ENCODE results near the gene SMCO1. TPM values are rescaled to one million over a fixed set of nuclear protein-coding genes. Genes with fewer than 3 reads are reported as not detected.

The SMCO1 gene
- total and polyA plus RNA-seq, 2 of the 4 experiments (the other 2 are of a cell fraction), result not detected

DNA sequence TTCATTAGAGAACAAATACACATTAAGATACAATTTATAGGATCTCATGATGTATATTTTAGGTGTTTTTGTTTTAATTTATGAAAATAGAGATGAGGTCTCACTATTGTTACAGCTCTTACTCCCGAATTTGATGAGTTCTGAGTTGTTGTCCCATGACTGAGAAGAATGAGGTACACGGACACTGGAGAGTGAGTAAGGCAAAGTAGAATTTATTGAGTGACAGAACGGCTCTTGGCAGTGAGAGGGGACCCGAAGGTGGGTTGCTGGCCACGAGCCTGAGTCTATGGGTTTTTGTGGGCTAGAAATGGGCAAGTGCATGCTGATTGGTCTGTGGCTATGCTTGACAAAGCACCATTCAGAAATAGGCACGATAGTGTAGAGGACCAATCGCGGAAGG is 8.5 kb downstream of the SMCO1 start:
- Histone ChIP-seq H2AK9ac (replicated peaks; ENCODE audit: low read depth, low read length, poor library complexity) (no peak overlapping the region), H3K36me3 (ENCODE audit: control insufficient read depth, insufficient read depth, low read length) (no peaks in the 10 kb centered on the region), H3K14ac (replicated peaks; ENCODE audit: low read depth, low read length) (no peak overlapping the region), H3K4ac (ENCODE audit: low read depth, low read length) (no peak overlapping the region), H4K20me1 (ENCODE audit: insufficient read depth, low read length) (peaks cover 14% of the 10 kb centered on the region), H2BK5ac (ENCODE audit: low read depth, low read length, poor library complexity, severe bottlenecking) (no peak overlapping the region), H3K9me3 (ENCODE audit: control insufficient read depth, insufficient read depth, low read length) (no peaks in the 10 kb centered on the region), H3K27ac (ENCODE audit: insufficient read depth, low read length) (no peak overlapping the region), H3K79me1 (ENCODE audit: low read depth in 1 of 2, low read length in 2 of 2) (peaks cover 5 to 13% of the 10 kb centered on the region in 2 experiments; a peak in 1 of 4 replicates), H3K9me1 (ENCODE audit: insufficient read depth, low read length) (no peaks in the 10 kb centered on the region), H3K4me1 (ENCODE audit: control insufficient read depth, insufficient read depth, low read length) (no peaks in the 10 kb centered on the region), H4K8ac (ENCODE audit: low read depth in 2 of 2, low read length in 2 of 2) (no peak overlapping the region), H4K91ac (ENCODE audit: insufficient read depth, low read depth, low read length) (no peak overlapping the region), H3K27me3 (ENCODE audit: control insufficient read depth, insufficient read depth, low read length) (no peaks in the 10 kb centered on the region), H2AK5ac (ENCODE audit: low read depth, low read length) (no peak overlapping the region), H2BK20ac (ENCODE audit: low read depth, low read length) (no peak overlapping the region), H3K4me3 (ENCODE audit: insufficient read depth, low read depth, low read length) (no peak overlapping the region), H2BK15ac (ENCODE audit: low read depth, low read length) (no peak overlapping the region), H3K18ac (ENCODE audit: low read depth, low read length) (no peak overlapping the region), H3K23ac (ENCODE audit: low read depth, low read length) (no peak overlapping the region), H2AFZ (replicated peaks; ENCODE audit: low read length, poor library complexity) (no peak overlapping the region), H3K4me2 (ENCODE audit: low read depth, low read length) (no peak overlapping the region), H4K5ac (ENCODE audit: low read depth, low read length) (no peak overlapping the region), H3K56ac (ENCODE audit: extremely low read depth, insufficient read depth, low read length) (no peak overlapping the region), H2BK120ac (ENCODE audit: low read depth, low read length) (no peak overlapping the region), H3K9ac (ENCODE audit: low read depth, low read length) (no peak overlapping the region)
- TF ChIP-seq MAZ (IDR thresholded peaks at IDR 0.05; ENCODE audit: borderline replicate concordance, low read depth, low read length) (no peak), USF2 (IDR thresholded peaks at IDR 0.05; ENCODE audit: low read depth, low read length) (no peak), CEBPB (IDR thresholded peaks at IDR 0.05; ENCODE audit: low read depth, low read length) (no peak), MAFK (IDR thresholded peaks at IDR 0.05; ENCODE audit: low read depth, low read length) (no peak), CHD1 (IDR thresholded peaks at IDR 0.05; ENCODE audit: low read depth, low read length) (no peak), RCOR1 (IDR thresholded peaks at IDR 0.05; ENCODE audit: insufficient replicate concordance, low read length) (no peak), MXI1 (IDR thresholded peaks at IDR 0.05; ENCODE audit: borderline replicate concordance, low read depth, low read length) (no peak), BHLHE40 (IDR thresholded peaks at IDR 0.05; ENCODE audit: low read depth, low read length) (no peak), ELK1 (IDR thresholded peaks at IDR 0.05; ENCODE audit: borderline replicate concordance, low read depth, low read length) (no peak), POLR2A (IDR thresholded peaks at IDR 0.05; ENCODE audit: low read depth, low read length) (no peak), RFX5 (IDR thresholded peaks at IDR 0.05; ENCODE audit: low read depth, low read length) (no peak), FOS (IDR thresholded peaks at IDR 0.05; ENCODE audit: low read depth, low read length) (no peak), RAD21 (IDR thresholded peaks at IDR 0.05; ENCODE audit: low read length) (no peak), CTCF (conservative IDR thresholded peaks at IDR 0.05; ENCODE audit: low read depth, low read length) (no peak), NFE2L2 (IDR thresholded peaks at IDR 0.05; ENCODE audit: low read depth, low read length) (no peak), SMC3 (IDR thresholded peaks at IDR 0.05; ENCODE audit: low read depth, low read length) (no peak)
- ATAC-seq (ENCODE audit: low read depth) (no peak), DNase-seq (no peak)
- WGBS, 2 experiments (ENCODE audit: extremely low coverage in 2 of 2, insufficient read length in 1 of 2), result 55% methylated on average over 5 of the region's 8 CpGs; no CpG with 5 or more reads in 1 of the 2 experiments
- POLR2A ChIA-PET (ENCODE audit: unreplicated experiment), result no interaction called here
- CTCF ChIA-PET, result interaction anchor here (0.7 kb wide), 1 partner anchor 16 kb away, joined by 4 read pairs; no protein-coding TSS in a partner anchor
- BruUV-seq (replicated peaks), result no TSS peak
- intact Hi-C loops (cut with micrococcal nuclease) (no loop called here), in situ Hi-C loops (cut with MboI; ENCODE audit: low sequenced_read_pairs) (no loop called here), dilution Hi-C loops (cut with HindIII; ENCODE audit: low sequenced_read_pairs, unreplicated experiment) (no loop called here)
